CD4-positive, alpha-beta T cell treated with Interleukin-4 for 1 hour (primary cell): ENCODE measurements around the gene HOXA1.

Experiments
- DNase-seq, 2 donors: peaks; one replicate each; pipeline ENCODE4 v3.0.0-alpha.2; 2020 to 2022

The HOXA1 gene

GRCh38 chr7:27131390-27131819 is 35.6 kb upstream of the HOXA1 start:
- DNase-seq = no peak

GRCh38 chr7:27130540-27131389 is 35.0 kb upstream of the HOXA1 start, which contains the start of gene HOXA4:
Gene HOXA4 (minus strand): TSS chr7:27130757. CDS start chr7:27130733, 24 bp downstream.
- peak; percentile 77 to 87 for DNase-seq

GRCh38 chr7:27129729-27130539 is 34.1 kb upstream of the HOXA1 start:
- no peak for DNase-seq

- DNase-seq = no peak
These were observed 33.3 kb upstream of the HOXA1 start for GRCh38 chr7:27128776-27129728.

- DNase-seq = no peak
These were observed 32.2 kb upstream of the HOXA1 start for GRCh38 chr7:27128034-27128433.

- no peak for DNase-seq
These were observed 31.0 kb upstream of the HOXA1 start for GRCh38 chr7:27126596-27127327.

- DNase-seq = no peak
These were observed 30.2 kb upstream of the HOXA1 start for GRCh38 chr7:27125986-27126394.

GRCh38 chr7:27124902-27125689 is 29.3 kb upstream of the HOXA1 start:
- no peak for DNase-seq

GRCh38 chr7:27124096-27124901 is 28.5 kb upstream of the HOXA1 start:
- no peak for DNase-seq

- no peak for DNase-seq
These were observed 27.8 kb upstream of the HOXA1 start for GRCh38 chr7:27123477-27124053.

- no peak for DNase-seq
These were observed 27.2 kb upstream of the HOXA1 start for GRCh38 chr7:27123007-27123476.

GRCh38 chr7:27122077-27122910 is 26.5 kb upstream of the HOXA1 start:
- no peak for DNase-seq

- DNase-seq = no peak
These were observed 25.9 kb upstream of the HOXA1 start for GRCh38 chr7:27121684-27122076.

- DNase-seq = no peak
These were observed 23.7 kb upstream of the HOXA1 start for GRCh38 chr7:27119412-27119911.

- DNase-seq = no peak
These were observed 22.8 kb upstream of the HOXA1 start for GRCh38 chr7:27118580-27118979.

GRCh38 chr7:27117887-27118491 is 22.2 kb upstream of the HOXA1 start:
- no peak for DNase-seq

- no peak for DNase-seq
These were observed 21.4 kb upstream of the HOXA1 start for GRCh38 chr7:27116962-27117886.
